Measurements from ENCODE around the gene EPG5. TPM values are rescaled to one million over a fixed set of nuclear protein-coding genes. Genes with fewer than 3 reads are reported as not detected.

The EPG5 gene
- total RNA-seq, 1 experiment from 2014 or later: 22.7 TPM

GRCh38 chr18:45837283-45838070, 129.7 kb downstream of the EPG5 start (continued):
- TF ChIP-seq ZNF317 (CRISPR knock-in tag; IDR thresholded peaks at IDR 0.05; ENCODE audit: borderline replicate concordance, low read depth): peak; percentile 37; the same call in 1 of the 2 replicates

GRCh38 chr18:45836242-45837205, 130.6 kb downstream of the EPG5 start:
- Mint-ChIP-seq H3K4me3 (peak overlapping the region; percentile 66), H3K9me3 (no peaks in the 10 kb centered on the region), H3K27ac (no peak overlapping the region), H3K27me3 (ENCODE audit: low read depth) (peaks cover 47% of the 10 kb centered on the region), H3K4me1 (peaks cover 22% of the 10 kb centered on the region), H3K36me3 (no peaks in the 10 kb centered on the region)
- ChIA-PET CTCF (interaction anchor here (0.5 to 2.9 kb wide), 5 partner anchors 29 to 138 kb away, joined by 4 to 16 read pairs (median 5); no protein-coding TSS in a partner anchor), POLR2A (no interaction called here)
- no peak for DNase-seq (ENCODE audit: low spot score)
- TF ChIP-seq EMX1 (CRISPR knock-in tag; IDR thresholded peaks at IDR 0.05) (no peak), ESRRA (CRISPR knock-in tag; IDR thresholded peaks at IDR 0.05; ENCODE audit: borderline replicate concordance) (no peak), SP1 (CRISPR knock-in tag; conservative IDR thresholded peaks at IDR 0.05) (no peak), AR (CRISPR knock-in tag; IDR thresholded peaks at IDR 0.05) (no peak), ZNF396 (CRISPR knock-in tag; IDR thresholded peaks at IDR 0.05; ENCODE audit: borderline replicate concordance) (no peak), ZBTB21 (CRISPR knock-in tag; IDR thresholded peaks at IDR 0.05; ENCODE audit: borderline replicate concordance) (no peak), RELA (CRISPR knock-in tag; IDR thresholded peaks at IDR 0.05; ENCODE audit: borderline replicate concordance) (no peak), IRF2 (CRISPR knock-in tag; IDR thresholded peaks at IDR 0.05; ENCODE audit: borderline replicate concordance, low read depth) (no peak), ZNF425 (CRISPR knock-in tag; conservative IDR thresholded peaks at IDR 0.05) (no peak), NFYB (CRISPR knock-in tag; conservative IDR thresholded peaks at IDR 0.05; ENCODE audit: low read depth) (no peak), ERG (CRISPR knock-in tag; IDR thresholded peaks at IDR 0.05) (no peak)
- ATAC-seq: no peak

- no peaks in the 10 kb centered on the region for H3K9me3 Mint-ChIP-seq
- DNase-seq (ENCODE audit: low spot score) (no peak), ATAC-seq (no peak)
- POLR2A ChIA-PET: no interaction called here
- CTCF ChIA-PET: interaction anchor here (1.5 kb wide), 1 partner anchor 112 kb away, joined by 7 read pairs; no protein-coding TSS in a partner anchor
- H3K27ac Mint-ChIP-seq: no peak overlapping the region
- H3K4me3 Mint-ChIP-seq: no peak overlapping the region
- peaks cover 47% of the 10 kb centered on the region for H3K27me3 Mint-ChIP-seq (ENCODE audit: low read depth)
- peaks cover 19% of the 10 kb centered on the region for H3K4me1 Mint-ChIP-seq
- no peaks in the 10 kb centered on the region for H3K36me3 Mint-ChIP-seq
- TF ChIP-seq E2F5 (CRISPR knock-in tag; IDR thresholded peaks at IDR 0.05): no peak
- TF ChIP-seq SP1 (CRISPR knock-in tag; conservative IDR thresholded peaks at IDR 0.05): no peak
- TF ChIP-seq PREB (CRISPR knock-in tag; IDR thresholded peaks at IDR 0.05; ENCODE audit: borderline replicate concordance): no peak
- no peak for TF ChIP-seq GTF2I (CRISPR knock-in tag; conservative IDR thresholded peaks at IDR 0.05)
- TF ChIP-seq JUN (CRISPR knock-in tag; IDR thresholded peaks at IDR 0.05): no peak
- TF ChIP-seq ERG (CRISPR knock-in tag; IDR thresholded peaks at IDR 0.05): no peak
These were observed 132.0 kb downstream of the EPG5 start for GRCh38 chr18:45835057-45835636.

Measured in WTC11 (cell line).